DOHH2 (cell line): ENCODE measurements around the gene HES4.

Experiments
- EZH2phosphoT487 ChIP-seq: fragments of 200-600 bp; sonication (generic); IDR thresholded peaks from 2 replicates; pipeline ENCODE4 v1.6.1; 2017; ENCODE audit warnings: borderline replicate concordance, mild to moderate bottlenecking, antibody characterized with exemption, low read length, moderate library complexity, mixed read lengths
- TF ChIP-seq, protein P1 (sequence below): fragments of 200-600 bp; sonication (generic); IDR thresholded peaks from one replicate; pipeline ENCODE4 v1.5.1; 2014; ENCODE audit warnings: antibody characterized with exemption, mild to moderate bottlenecking, low read depth, low read length; ENCODE audit not compliant: poor library complexity, severe bottlenecking

DNA sequence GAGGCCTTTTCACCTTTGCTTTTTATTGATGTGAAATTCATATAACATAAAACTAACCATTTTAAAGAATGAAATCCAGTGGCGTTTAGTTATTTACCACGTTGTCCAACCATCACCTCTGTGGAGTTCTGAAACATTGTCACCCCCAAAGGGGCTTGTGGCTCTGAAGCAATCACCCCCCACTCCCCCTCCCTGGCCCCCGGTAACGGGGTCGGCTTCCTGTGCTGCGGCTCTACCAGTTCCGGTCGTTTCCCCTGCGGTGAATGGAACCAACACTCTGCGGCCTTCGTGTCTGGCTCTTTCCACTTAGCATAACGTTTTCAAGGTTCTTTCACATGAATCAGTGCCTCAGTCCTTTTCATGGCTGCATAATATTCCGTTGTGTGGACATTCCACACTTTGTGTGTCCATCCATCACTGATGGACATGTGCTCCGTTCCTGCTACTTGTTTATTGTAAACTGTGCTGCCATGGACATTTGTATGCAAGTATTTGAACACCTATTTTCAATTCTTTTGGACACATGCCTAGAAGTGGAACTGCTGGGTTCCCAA, 11.6 kb upstream of the HES4 start:
- TF ChIP-seq, protein P1, sequence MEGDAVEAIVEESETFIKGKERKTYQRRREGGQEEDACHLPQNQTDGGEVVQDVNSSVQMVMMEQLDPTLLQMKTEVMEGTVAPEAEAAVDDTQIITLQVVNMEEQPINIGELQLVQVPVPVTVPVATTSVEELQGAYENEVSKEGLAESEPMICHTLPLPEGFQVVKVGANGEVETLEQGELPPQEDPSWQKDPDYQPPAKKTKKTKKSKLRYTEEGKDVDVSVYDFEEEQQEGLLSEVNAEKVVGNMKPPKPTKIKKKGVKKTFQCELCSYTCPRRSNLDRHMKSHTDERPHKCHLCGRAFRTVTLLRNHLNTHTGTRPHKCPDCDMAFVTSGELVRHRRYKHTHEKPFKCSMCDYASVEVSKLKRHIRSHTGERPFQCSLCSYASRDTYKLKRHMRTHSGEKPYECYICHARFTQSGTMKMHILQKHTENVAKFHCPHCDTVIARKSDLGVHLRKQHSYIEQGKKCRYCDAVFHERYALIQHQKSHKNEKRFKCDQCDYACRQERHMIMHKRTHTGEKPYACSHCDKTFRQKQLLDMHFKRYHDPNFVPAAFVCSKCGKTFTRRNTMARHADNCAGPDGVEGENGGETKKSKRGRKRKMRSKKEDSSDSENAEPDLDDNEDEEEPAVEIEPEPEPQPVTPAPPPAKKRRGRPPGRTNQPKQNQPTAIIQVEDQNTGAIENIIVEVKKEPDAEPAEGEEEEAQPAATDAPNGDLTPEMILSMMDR = no peak
- TF ChIP-seq EZH2phosphoT487 = no peak
